ENCODE measurements around the gene VPS37D. TPM values are rescaled to one million over a fixed set of nuclear protein-coding genes. Genes with fewer than 3 reads are reported as not detected.

Gene VPS37D
- polyA plus RNA-seq, 1 experiment = 1.8 TPM

GRCh38 chr7:73683788-73684693 is 16.4 kb downstream of the VPS37D start:
- no peak for DNase-seq (ENCODE audit: low read depth, low spot score)
- Histone ChIP-seq H3K27ac (ENCODE audit: low read depth, low read length) (peak overlapping the region; percentile 11), H3K27me3 (ENCODE audit: control insufficient read depth, insufficient read depth, low read length) (no peaks in the 10 kb centered on the region), H3K4me3 (ENCODE audit: low read depth, low read length) (peak overlapping the region; percentile 89), H3K9me3 (ENCODE audit: control insufficient read depth, insufficient read depth, low read length) (no peaks in the 10 kb centered on the region; the same call in 1 of the 2 replicates)
- TF ChIP-seq, protein P1, sequence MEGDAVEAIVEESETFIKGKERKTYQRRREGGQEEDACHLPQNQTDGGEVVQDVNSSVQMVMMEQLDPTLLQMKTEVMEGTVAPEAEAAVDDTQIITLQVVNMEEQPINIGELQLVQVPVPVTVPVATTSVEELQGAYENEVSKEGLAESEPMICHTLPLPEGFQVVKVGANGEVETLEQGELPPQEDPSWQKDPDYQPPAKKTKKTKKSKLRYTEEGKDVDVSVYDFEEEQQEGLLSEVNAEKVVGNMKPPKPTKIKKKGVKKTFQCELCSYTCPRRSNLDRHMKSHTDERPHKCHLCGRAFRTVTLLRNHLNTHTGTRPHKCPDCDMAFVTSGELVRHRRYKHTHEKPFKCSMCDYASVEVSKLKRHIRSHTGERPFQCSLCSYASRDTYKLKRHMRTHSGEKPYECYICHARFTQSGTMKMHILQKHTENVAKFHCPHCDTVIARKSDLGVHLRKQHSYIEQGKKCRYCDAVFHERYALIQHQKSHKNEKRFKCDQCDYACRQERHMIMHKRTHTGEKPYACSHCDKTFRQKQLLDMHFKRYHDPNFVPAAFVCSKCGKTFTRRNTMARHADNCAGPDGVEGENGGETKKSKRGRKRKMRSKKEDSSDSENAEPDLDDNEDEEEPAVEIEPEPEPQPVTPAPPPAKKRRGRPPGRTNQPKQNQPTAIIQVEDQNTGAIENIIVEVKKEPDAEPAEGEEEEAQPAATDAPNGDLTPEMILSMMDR (IDR thresholded peaks at IDR 0.05; ENCODE audit: low read depth, low read length) = no peak
- CTCF ChIA-PET = interaction anchor here (1.1 to 1.5 kb wide), 2 partner anchors 17 to 77 kb away, joined by 3 to 6 read pairs; no protein-coding TSS in a partner anchor
- POLR2A ChIA-PET = interaction anchor here (0.6 to 1.0 kb wide), 5 partner anchors 11 to 106 kb away, joined by 3 to 6 read pairs (median 5); partner anchors contain the start of gene TBL2

GRCh38 chr7:73685311-73685710 is 17.7 kb downstream of the VPS37D start:
- no peaks in the 10 kb centered on the region; the same call in 1 of the 2 replicates for H3K9me3 ChIP-seq (ENCODE audit: control insufficient read depth, insufficient read depth, low read length)
- ChIA-PET CTCF (interaction anchor here (1.5 kb wide), 1 partner anchor 78 kb away, joined by 6 read pairs; no protein-coding TSS in a partner anchor), POLR2A (interaction anchor here (0.6 kb wide), 1 partner anchor 70 kb away, joined by 4 read pairs; no protein-coding TSS in a partner anchor)
- H3K27ac ChIP-seq (ENCODE audit: low read depth, low read length) = no peak overlapping the region
- no peak overlapping the region for H3K4me3 ChIP-seq (ENCODE audit: low read depth, low read length)
- no peak for DNase-seq (ENCODE audit: low read depth, low spot score)
- TF ChIP-seq, protein P1 (IDR thresholded peaks at IDR 0.05; ENCODE audit: low read depth, low read length) = no peak
- H3K27me3 ChIP-seq (ENCODE audit: control insufficient read depth, insufficient read depth, low read length) = no peaks in the 10 kb centered on the region

DNA sequence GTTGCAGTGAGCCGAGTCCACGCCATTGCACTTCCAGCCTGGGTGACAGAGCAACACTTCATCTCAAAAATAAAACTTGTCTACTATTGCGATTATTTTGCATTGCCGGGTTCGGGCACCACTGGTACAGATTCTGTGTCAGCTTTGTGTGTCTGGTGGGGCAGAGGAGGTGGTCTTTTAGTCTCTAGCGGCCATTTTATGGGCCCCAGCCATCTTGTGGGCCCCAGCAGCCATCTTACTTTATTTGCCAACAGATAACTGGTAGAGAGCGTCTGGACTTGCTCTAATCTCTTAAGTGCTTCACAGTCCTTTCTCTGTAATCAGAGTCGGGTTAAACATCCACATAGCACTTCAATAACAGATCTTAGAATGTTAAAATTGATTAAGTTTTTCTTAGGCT is 20.7 kb downstream of the VPS37D start:
- H3K27me3 ChIP-seq (ENCODE audit: control insufficient read depth, insufficient read depth, low read length) = no peaks in the 10 kb centered on the region
- no peaks in the 10 kb centered on the region; the same call in 1 of the 2 replicates for H3K9me3 ChIP-seq (ENCODE audit: control insufficient read depth, insufficient read depth, low read length)
- ChIA-PET CTCF (no interaction called here), POLR2A (no interaction called here)
- TF ChIP-seq, protein P1 (IDR thresholded peaks at IDR 0.05; ENCODE audit: low read depth, low read length) = no peak
- H3K27ac ChIP-seq (ENCODE audit: low read depth, low read length) = no peak overlapping the region
- no peak overlapping the region for H3K4me3 ChIP-seq (ENCODE audit: low read depth, low read length)
- DNase-seq (ENCODE audit: low read depth, low spot score) = no peak

DNA sequence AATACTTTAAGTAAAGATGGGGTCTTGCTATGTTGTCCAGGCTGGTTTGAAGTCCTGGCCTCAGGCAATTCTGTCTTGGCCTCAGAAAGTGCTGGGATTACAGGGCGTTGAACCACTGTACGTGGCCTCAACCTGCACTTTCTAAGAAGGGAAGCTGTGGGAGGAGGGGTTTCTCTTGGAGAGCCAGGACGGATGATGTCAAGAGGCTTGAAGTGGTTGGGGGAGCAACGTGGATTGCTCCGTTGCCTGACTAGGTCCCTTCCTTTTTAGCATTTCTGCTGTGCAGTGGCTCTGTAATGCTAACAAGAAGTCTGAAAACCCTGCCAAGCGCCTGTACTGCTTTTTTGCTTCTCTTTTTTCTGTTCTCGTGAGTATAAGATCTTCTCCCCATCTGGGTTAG is 23.0 kb downstream of the VPS37D start:
- ChIA-PET POLR2A (no interaction called here), CTCF (no interaction called here)
- H3K9me3 ChIP-seq (ENCODE audit: control insufficient read depth, insufficient read depth, low read length) = no peaks in the 10 kb centered on the region
- no peaks in the 10 kb centered on the region for H3K27me3 ChIP-seq (ENCODE audit: control insufficient read depth, insufficient read depth, low read length)
- no peak overlapping the region for H3K4me3 ChIP-seq (ENCODE audit: low read depth, low read length)
- TF ChIP-seq, protein P1 (IDR thresholded peaks at IDR 0.05; ENCODE audit: low read depth, low read length) = no peak
- DNase-seq (ENCODE audit: low read depth, low spot score) = no peak
- H3K27ac ChIP-seq (ENCODE audit: low read depth, low read length) = no peak overlapping the region

GRCh38 chr7:73696372-73696771 is 28.7 kb downstream of the VPS37D start:
- ChIA-PET POLR2A (interaction anchor here (0.5 kb wide), 1 partner anchor 652 kb away, joined by 5 read pairs; no protein-coding TSS in a partner anchor), CTCF (interaction anchor here (2.3 kb wide), 1 partner anchor 29 kb away, joined by 6 read pairs; no protein-coding TSS in a partner anchor)

More at GRCh38 chr7:73696372-73696771, 28.7 kb downstream of the VPS37D start:
- Histone ChIP-seq H3K27me3 (ENCODE audit: control insufficient read depth, insufficient read depth, low read length) (no peaks in the 10 kb centered on the region), H3K9me3 (ENCODE audit: control insufficient read depth, insufficient read depth, low read length) (no peaks in the 10 kb centered on the region), H3K27ac (ENCODE audit: low read depth, low read length) (no peak overlapping the region), H3K4me3 (ENCODE audit: low read depth, low read length) (no peak overlapping the region)
- TF ChIP-seq, protein P1 (IDR thresholded peaks at IDR 0.05; ENCODE audit: low read depth, low read length) = no peak
- DNase-seq (ENCODE audit: low read depth, low spot score) = no peak
